Panc1 (cell line): ENCODE measurements around the gene P3H3. TPM values are rescaled to one million over a fixed set of nuclear protein-coding genes. Genes with fewer than 3 reads are reported as not detected.

ENCODE experiments used
- ATAC-seq: fragments of 200-7000 bp; cut with Tn5 transposase; 2 replicates; pipeline ENCODE4 v1.9.1; 2020; ENCODE audit warnings: mild to moderate bottlenecking, moderate library complexity
- BruUV-seq: library from RNA; stranded (reverse); fragments of 400-500 nt; replicated peaks from 2 replicates; lab custom pipeline; 2021; lab: Mats Ljungman, UMichigan
- CTCF ChIA-PET: fragments of 300-600 bp; sonication (Branson Sonifier 250); formaldehyde crosslinking; loops from one replicate; lab custom pipeline; 2022; ENCODE audit warnings: antibody characterized with exemption; lab: Charles Lee
- POLR2A ChIA-PET: fragments of 300-600 bp; sonication (Branson Sonifier 250); formaldehyde crosslinking; loops from one replicate; lab custom pipeline; 2022; ENCODE audit warnings: antibody characterized with exemption; lab: Charles Lee
- DNase-seq: peaks from one replicate; pipeline ENCODE4 v3.0.0-alpha.2; 2010; ENCODE audit warnings: low read depth, low spot score
- H3K27ac ChIP-seq: 2 replicates; pipeline ENCODE4 v1.5.1; 2011; ENCODE audit warnings: mild to moderate bottlenecking, low read length, inconsistent platforms
- H3K27me3 ChIP-seq: fragments of 200-500 bp; sonication (Bioruptor generic); 2 replicates; pipeline ENCODE4 v1.6.0; 2014; ENCODE audit warnings: low read length, inconsistent platforms; ENCODE audit not compliant: control insufficient read depth, insufficient read depth
- H3K36me3 ChIP-seq: fragments of 200-500 bp; sonication (Bioruptor generic); 2 replicates; pipeline ENCODE4 v1.5.1; 2014; ENCODE audit warnings: inconsistent platforms, mild to moderate bottlenecking, low read length, moderate library complexity; ENCODE audit not compliant: control insufficient read depth, insufficient read depth
- H3K4me1 ChIP-seq: 2 replicates; pipeline ENCODE4 v1.5.1; 2011; ENCODE audit warnings: inconsistent platforms, mild to moderate bottlenecking, low read length, moderate library complexity; ENCODE audit not compliant: control insufficient read depth, insufficient read depth
- H3K4me3 ChIP-seq, 2 experiments: 2 replicates each; pipeline ENCODE4 v1.5.1; 2011 to 2012; ENCODE audit warnings: low read depth in 2 of 2, low read length in 2 of 2, mild to moderate bottlenecking in 2 of 2, inconsistent platforms in 1 of 2, moderate library complexity in 1 of 2
- H3K9me3 ChIP-seq: fragments of 200-500 bp; sonication (Bioruptor generic); 2 replicates; pipeline ENCODE4 v1.5.1; 2014; ENCODE audit warnings: low read depth, mild to moderate bottlenecking, inconsistent platforms, low read length, moderate library complexity; ENCODE audit not compliant: control insufficient read depth, insufficient read depth
- POLR2AphosphoS5 ChIP-seq: IDR thresholded peaks from 2 replicates; pipeline ENCODE4 v1.6.1; 2012; ENCODE audit warnings: mild to moderate bottlenecking, low read depth, low read length, moderate library complexity
- SIN3A ChIP-seq: IDR thresholded peaks from 2 replicates; pipeline ENCODE4 v1.6.1; 2012; ENCODE audit warnings: low read depth, mild to moderate bottlenecking, low read length, moderate library complexity, borderline replicate concordance; ENCODE audit not compliant: insufficient read depth
- TCF7L2 ChIP-seq: IDR thresholded peaks from 2 replicates; pipeline ENCODE4 v1.6.1; 2011; ENCODE audit warnings: mild to moderate bottlenecking, low read depth, low read length, inconsistent platforms
- in situ Hi-C: cut with HindIII; loops from 2 replicates; pipeline ENCODE4 v1.10.0; 2016; ENCODE audit warnings: low sequenced_read_pairs, low pct_unique_long_range_greater_than_20kb
- intact Hi-C: fragments of 100-400 bp; cut with micrococcal nuclease; formaldehyde crosslinking; loops from one replicate; pipeline ENCODE4 v1.10.0; 2022; ENCODE audit not compliant: unreplicated experiment
- total RNA-seq: library from RNA; stranded (reverse); gene quantifications from one replicate; pipeline ENCODE4 v1.2.1, GENCODE V29; 2021; ENCODE audit not compliant: unreplicated experiment
- TF ChIP-seq, protein P1 (sequence below): fragments of 450-650 bp; IDR thresholded peaks from 2 replicates; pipeline ENCODE4 v1.5.1; 2017; ENCODE audit warnings: mild to moderate bottlenecking
- TF ChIP-seq, protein P2 (sequence below), 2 experiments: IDR thresholded peaks; 2 replicates each; pipeline ENCODE4 v1.6.1; 2011 to 2012; ENCODE audit warnings: low read depth in 2 of 2, control low read depth in 1 of 2, low read length in 1 of 2, mild to moderate bottlenecking in 1 of 2, moderate library complexity in 1 of 2; ENCODE audit not compliant: insufficient read depth in 1 of 2

P3H3 gene
- total RNA-seq, 1 experiment from 2014 or later = 11.0 TPM

DNA sequence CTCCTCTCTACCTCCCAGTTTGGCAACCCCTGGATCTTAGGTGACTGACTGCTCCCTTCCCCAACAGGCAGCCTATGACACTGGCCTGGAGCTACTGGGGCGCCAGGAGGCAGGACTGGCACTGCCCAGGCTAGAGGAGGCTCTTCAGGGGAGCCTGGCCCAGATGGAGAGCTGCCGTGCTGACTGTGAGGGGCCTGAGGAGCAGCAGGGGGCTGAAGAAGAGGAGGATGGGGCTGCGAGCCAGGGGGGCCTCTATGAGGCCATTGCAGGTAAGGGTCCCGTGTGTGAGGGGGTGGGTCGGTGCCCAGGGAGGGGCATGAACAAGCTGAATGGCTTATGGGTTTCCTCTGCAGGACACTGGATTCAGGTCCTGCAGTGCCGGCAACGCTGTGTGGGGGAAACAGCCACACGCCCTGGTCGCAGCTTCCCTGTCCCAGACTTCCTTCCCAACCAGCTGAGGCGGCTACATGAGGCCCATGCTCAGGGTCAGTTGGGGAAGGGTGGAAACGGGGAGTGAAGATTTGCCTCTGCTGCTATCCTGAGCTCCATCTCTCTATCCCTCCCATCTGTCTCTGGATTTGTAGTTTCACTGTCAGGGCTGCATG lies 2.2 kb downstream of the P3H3 start:
- H3K27ac ChIP-seq = no peak overlapping the region
- no peaks in the 10 kb centered on the region for H3K36me3 ChIP-seq
- intact Hi-C loops (no loop called here), in situ Hi-C loops (no loop called here)
- ATAC-seq = no peak
- H3K9me3 ChIP-seq = no peaks in the 10 kb centered on the region
- H3K4me1 ChIP-seq = peaks cover 4% of the 10 kb centered on the region; the same call in 1 of the 2 replicates
- no peak for DNase-seq
- ChIA-PET CTCF (no interaction called here), POLR2A (no interaction called here)
- H3K27me3 ChIP-seq = no peaks in the 10 kb centered on the region
- BruUV-seq = no TSS peak
- H3K4me3 ChIP-seq = no peak overlapping the region
- TF ChIP-seq SIN3A = no peak
- TF ChIP-seq, protein P1, sequence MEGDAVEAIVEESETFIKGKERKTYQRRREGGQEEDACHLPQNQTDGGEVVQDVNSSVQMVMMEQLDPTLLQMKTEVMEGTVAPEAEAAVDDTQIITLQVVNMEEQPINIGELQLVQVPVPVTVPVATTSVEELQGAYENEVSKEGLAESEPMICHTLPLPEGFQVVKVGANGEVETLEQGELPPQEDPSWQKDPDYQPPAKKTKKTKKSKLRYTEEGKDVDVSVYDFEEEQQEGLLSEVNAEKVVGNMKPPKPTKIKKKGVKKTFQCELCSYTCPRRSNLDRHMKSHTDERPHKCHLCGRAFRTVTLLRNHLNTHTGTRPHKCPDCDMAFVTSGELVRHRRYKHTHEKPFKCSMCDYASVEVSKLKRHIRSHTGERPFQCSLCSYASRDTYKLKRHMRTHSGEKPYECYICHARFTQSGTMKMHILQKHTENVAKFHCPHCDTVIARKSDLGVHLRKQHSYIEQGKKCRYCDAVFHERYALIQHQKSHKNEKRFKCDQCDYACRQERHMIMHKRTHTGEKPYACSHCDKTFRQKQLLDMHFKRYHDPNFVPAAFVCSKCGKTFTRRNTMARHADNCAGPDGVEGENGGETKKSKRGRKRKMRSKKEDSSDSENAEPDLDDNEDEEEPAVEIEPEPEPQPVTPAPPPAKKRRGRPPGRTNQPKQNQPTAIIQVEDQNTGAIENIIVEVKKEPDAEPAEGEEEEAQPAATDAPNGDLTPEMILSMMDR = no peak
- TF ChIP-seq, protein P2, sequence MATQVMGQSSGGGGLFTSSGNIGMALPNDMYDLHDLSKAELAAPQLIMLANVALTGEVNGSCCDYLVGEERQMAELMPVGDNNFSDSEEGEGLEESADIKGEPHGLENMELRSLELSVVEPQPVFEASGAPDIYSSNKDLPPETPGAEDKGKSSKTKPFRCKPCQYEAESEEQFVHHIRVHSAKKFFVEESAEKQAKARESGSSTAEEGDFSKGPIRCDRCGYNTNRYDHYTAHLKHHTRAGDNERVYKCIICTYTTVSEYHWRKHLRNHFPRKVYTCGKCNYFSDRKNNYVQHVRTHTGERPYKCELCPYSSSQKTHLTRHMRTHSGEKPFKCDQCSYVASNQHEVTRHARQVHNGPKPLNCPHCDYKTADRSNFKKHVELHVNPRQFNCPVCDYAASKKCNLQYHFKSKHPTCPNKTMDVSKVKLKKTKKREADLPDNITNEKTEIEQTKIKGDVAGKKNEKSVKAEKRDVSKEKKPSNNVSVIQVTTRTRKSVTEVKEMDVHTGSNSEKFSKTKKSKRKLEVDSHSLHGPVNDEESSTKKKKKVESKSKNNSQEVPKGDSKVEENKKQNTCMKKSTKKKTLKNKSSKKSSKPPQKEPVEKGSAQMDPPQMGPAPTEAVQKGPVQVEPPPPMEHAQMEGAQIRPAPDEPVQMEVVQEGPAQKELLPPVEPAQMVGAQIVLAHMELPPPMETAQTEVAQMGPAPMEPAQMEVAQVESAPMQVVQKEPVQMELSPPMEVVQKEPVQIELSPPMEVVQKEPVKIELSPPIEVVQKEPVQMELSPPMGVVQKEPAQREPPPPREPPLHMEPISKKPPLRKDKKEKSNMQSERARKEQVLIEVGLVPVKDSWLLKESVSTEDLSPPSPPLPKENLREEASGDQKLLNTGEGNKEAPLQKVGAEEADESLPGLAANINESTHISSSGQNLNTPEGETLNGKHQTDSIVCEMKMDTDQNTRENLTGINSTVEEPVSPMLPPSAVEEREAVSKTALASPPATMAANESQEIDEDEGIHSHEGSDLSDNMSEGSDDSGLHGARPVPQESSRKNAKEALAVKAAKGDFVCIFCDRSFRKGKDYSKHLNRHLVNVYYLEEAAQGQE (IDR thresholded peaks at IDR 0.05; ENCODE audit: insufficient read depth in 1 of 2, low read depth in 2 of 2, low read length in 1 of 2) = no peak
- no peak for TF ChIP-seq TCF7L2
- TF ChIP-seq POLR2AphosphoS5 = no peak

DNA sequence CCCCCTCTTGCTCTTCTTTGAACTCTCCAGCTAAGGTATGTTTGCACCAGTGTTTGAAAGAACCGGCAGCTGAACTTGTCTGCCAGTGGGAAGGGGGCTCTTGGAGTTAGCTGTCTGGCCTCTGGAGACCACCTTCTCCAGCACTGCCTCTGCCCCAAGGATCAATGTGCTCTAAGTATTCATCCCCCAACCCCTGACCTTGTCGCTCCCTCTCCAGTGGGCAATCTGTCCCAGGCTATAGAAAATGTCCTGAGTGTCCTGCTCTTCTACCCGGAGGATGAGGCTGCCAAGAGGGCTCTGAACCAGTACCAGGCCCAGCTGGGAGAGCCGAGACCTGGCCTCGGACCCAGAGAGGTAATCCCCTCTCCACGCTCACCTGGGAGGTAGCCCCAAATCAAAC lies 2.8 kb downstream of the P3H3 start:
- ATAC-seq = no peak
- POLR2A ChIA-PET = no interaction called here
- H3K9me3 ChIP-seq = no peaks in the 10 kb centered on the region
- DNase-seq = no peak
- H3K27ac ChIP-seq = no peak overlapping the region
- no peaks in the 10 kb centered on the region for H3K36me3 ChIP-seq
- no peaks in the 10 kb centered on the region for H3K27me3 ChIP-seq
- intact Hi-C loops (no loop called here), in situ Hi-C loops (no loop called here)
- H3K4me1 ChIP-seq = peaks cover 4% of the 10 kb centered on the region; the same call in 1 of the 2 replicates
- CTCF ChIA-PET = no interaction called here
- no peak overlapping the region for H3K4me3 ChIP-seq
- TF ChIP-seq SIN3A = no peak
- TF ChIP-seq, protein P2 (IDR thresholded peaks at IDR 0.05; ENCODE audit: insufficient read depth in 1 of 2, low read depth in 2 of 2, low read length in 1 of 2) = no peak
- no peak for TF ChIP-seq TCF7L2
- TF ChIP-seq, protein P1 = no peak
- no peak for TF ChIP-seq POLR2AphosphoS5
- no TSS peak for BruUV-seq
